GM23338 (cell line): Measurements from ENCODE around the gene TPH2. TPM values are rescaled to one million over a fixed set of nuclear protein-coding genes. Genes with fewer than 3 reads are reported as not detected.

ENCODE experiments used
- ATAC-seq: fragments of 200-7000 bp; cut with Tn5 transposase; 3 replicates; pipeline ENCODE4 v1.9.1; 2020
- DNase-seq: peaks from one replicate; pipeline ENCODE4 v3.0.0-alpha.2; 2015; ENCODE audit warnings: low spot score
- H2AFZ ChIP-seq: fragments of 200-600 bp; sonication (generic); 2 replicates; pipeline ENCODE4 v1.8.0; 2016; ENCODE audit warnings: antibody characterized with exemption, mild to moderate bottlenecking, moderate library complexity
- H3F3A ChIP-seq: fragments of 200-600 bp; sonication (generic); replicated peaks from 2 replicates; pipeline ENCODE4 v1.8.0; 2017; ENCODE audit warnings: antibody characterized with exemption, mixed run types, low read depth
- H3K27ac ChIP-seq: fragments of 200-600 bp; sonication (generic); 2 replicates; pipeline ENCODE4 v1.6.1; 2016; ENCODE audit warnings: low read depth
- H3K27me3 ChIP-seq: fragments of 200-600 bp; sonication (generic); 2 replicates; pipeline ENCODE4 v1.8.0; 2016; ENCODE audit warnings: mild to moderate bottlenecking, mixed run types, moderate library complexity; ENCODE audit not compliant: insufficient read depth
- H3K36me3 ChIP-seq: fragments of 200-600 bp; sonication (generic); 2 replicates; pipeline ENCODE4 v1.8.0; 2016; ENCODE audit warnings: mild to moderate bottlenecking; ENCODE audit not compliant: insufficient read depth
- H3K4me1 ChIP-seq: fragments of 200-600 bp; sonication (generic); 2 replicates; pipeline ENCODE4 v1.8.0; 2016; ENCODE audit warnings: mild to moderate bottlenecking, moderate library complexity; ENCODE audit not compliant: insufficient read depth
- H3K4me2 ChIP-seq: fragments of 200-600 bp; sonication (generic); 2 replicates; pipeline ENCODE4 v1.7.1; 2017; ENCODE audit warnings: mixed run types
- H3K4me3 ChIP-seq: fragments of 200-600 bp; sonication (generic); 2 replicates; pipeline ENCODE4 v1.6.1; 2016; ENCODE audit warnings: mixed run types
- H3K79me2 ChIP-seq: fragments of 200-600 bp; sonication (generic); replicated peaks from 2 replicates; pipeline ENCODE4 v1.8.0; 2017; ENCODE audit warnings: mild to moderate bottlenecking; ENCODE audit not compliant: insufficient read depth
- H3K9me2 ChIP-seq: fragments of 200-600 bp; sonication (generic); 2 replicates; pipeline ENCODE4 v1.8.0; 2017; ENCODE audit not compliant: insufficient read depth
- H4K20me1 ChIP-seq: fragments of 200-600 bp; sonication (generic); replicated peaks from 2 replicates; pipeline ENCODE4 v1.8.0; 2017; ENCODE audit warnings: mild to moderate bottlenecking; ENCODE audit not compliant: insufficient read depth
- H3K27ac Mint-ChIP-seq: 2 replicates; pipeline ENCODE4 v1.8.0; 2020; ENCODE audit warnings: inconsistent platforms, mild to moderate bottlenecking, moderate library complexity, mixed read lengths
- H3K27me3 Mint-ChIP-seq: 3 replicates; pipeline ENCODE4 v1.8.0; 2022; ENCODE audit warnings: low read depth, mild to moderate bottlenecking, moderate library complexity, mixed read lengths, inconsistent platforms; ENCODE audit not compliant: insufficient read depth, poor library complexity
- H3K36me3 Mint-ChIP-seq: 3 replicates; pipeline ENCODE4 v1.8.0; 2021; ENCODE audit warnings: low read depth, mild to moderate bottlenecking, inconsistent platforms, moderate library complexity, mixed read lengths
- H3K4me1 Mint-ChIP-seq: 3 replicates; pipeline ENCODE4 v1.8.0; 2020; ENCODE audit warnings: mild to moderate bottlenecking, inconsistent platforms, mixed read lengths
- H3K4me3 Mint-ChIP-seq: 3 replicates; pipeline ENCODE4 v1.8.0; 2021; ENCODE audit warnings: moderate library complexity, mild to moderate bottlenecking, inconsistent platforms, mixed read lengths
- H3K9me3 Mint-ChIP-seq: 3 replicates; pipeline ENCODE4 v1.8.0; 2020; ENCODE audit warnings: moderate library complexity, mild to moderate bottlenecking, inconsistent platforms, mixed read lengths
- CREB1 ChIP-seq: fragments of 250-450 bp; sonication (Bioruptor Pico); IDR thresholded peaks from 2 replicates; pipeline ENCODE4 v1.5.0; 2020; ENCODE audit warnings: low read depth, mild to moderate bottlenecking, moderate library complexity
- CTCF ChIP-seq, 2 experiments: fragments of 200-600 bp in 1 of 2; sonication (generic) in 1 of 2; conservative IDR thresholded peaks; 2 replicates each; pipeline versions ENCODE4 v1.5.1 to v1.6.1; 2016 to 2017; ENCODE audit warnings: antibody characterized with exemption in 2 of 2, low read depth in 2 of 2, mild to moderate bottlenecking in 2 of 2, moderate library complexity in 1 of 2
- EZH2 ChIP-seq: fragments of 200-600 bp; sonication (generic); IDR thresholded peaks from one replicate; pipeline ENCODE4 v1.8.0; 2017; ENCODE audit warnings: antibody characterized with exemption, mild to moderate bottlenecking, low read depth; ENCODE audit not compliant: unreplicated experiment
- EZH2phosphoT487 ChIP-seq: fragments of 200-600 bp; sonication (generic); IDR thresholded peaks from one replicate; pipeline ENCODE4 v1.8.1; 2018; ENCODE audit warnings: antibody characterized with exemption; ENCODE audit not compliant: unreplicated experiment
- JUNB ChIP-seq: IDR thresholded peaks from one replicate; pipeline ENCODE4 v1.6.1; 2016; ENCODE audit warnings: antibody characterized with exemption; ENCODE audit not compliant: unreplicated experiment
- NANOG ChIP-seq: IDR thresholded peaks from 2 replicates; pipeline ENCODE4 v1.6.1; 2016; ENCODE audit warnings: antibody characterized with exemption, borderline replicate concordance
- POLR2AphosphoS5 ChIP-seq: IDR thresholded peaks from 2 replicates; pipeline ENCODE4 v1.6.1; 2016; ENCODE audit warnings: antibody characterized with exemption, low read depth
- REST ChIP-seq: IDR thresholded peaks from one replicate; pipeline ENCODE4 v1.6.1; 2018; ENCODE audit warnings: antibody characterized with exemption; ENCODE audit not compliant: unreplicated experiment
- STAT1 ChIP-seq: IDR thresholded peaks from one replicate; pipeline ENCODE4 v1.6.1; 2016; ENCODE audit warnings: antibody characterized with exemption; ENCODE audit not compliant: unreplicated experiment
- ZNF114 ChIP-seq: fragments of 250-450 bp; sonication (Bioruptor Pico); IDR thresholded peaks from 2 replicates; pipeline ENCODE4 v1.5.0; 2020; ENCODE audit warnings: mild to moderate bottlenecking, moderate library complexity
- ZNF331 ChIP-seq: fragments of 250-450 bp; sonication (Bioruptor Pico); IDR thresholded peaks from 2 replicates; pipeline ENCODE4 v1.5.0; 2020; ENCODE audit warnings: low read depth, mild to moderate bottlenecking, moderate library complexity
- ZNF462 ChIP-seq: fragments of 250-450 bp; sonication (Bioruptor Pico); IDR thresholded peaks from 2 replicates; pipeline ENCODE4 v1.5.0; 2020; ENCODE audit warnings: mild to moderate bottlenecking, moderate library complexity
- polyA plus RNA-seq: library from polyadenylated mRNA; unstranded; fragments of >200 nt; fragmentation: Nextera tagmentation; extraction: Ambion mirVana; gene quantifications from 2 replicates; pipeline ENCODE4 v1.2.1, GENCODE V29; 2016
- total RNA-seq: library from RNA; depleted of rRNA; stranded (reverse); fragments of >200 nt; shearing (Covaris generic); gene quantifications from 2 replicates; pipeline ENCODE4 v1.2.3, GENCODE V29; 2014
- TF ChIP-seq, protein P1 (sequence below): IDR thresholded peaks from 2 replicates; pipeline ENCODE4 v1.6.1; 2016; ENCODE audit warnings: antibody characterized with exemption

Gene TPH2
- total and polyA plus RNA-seq, 2 experiments from 2014 or later, result 0.94 to 1.4 TPM

DNA sequence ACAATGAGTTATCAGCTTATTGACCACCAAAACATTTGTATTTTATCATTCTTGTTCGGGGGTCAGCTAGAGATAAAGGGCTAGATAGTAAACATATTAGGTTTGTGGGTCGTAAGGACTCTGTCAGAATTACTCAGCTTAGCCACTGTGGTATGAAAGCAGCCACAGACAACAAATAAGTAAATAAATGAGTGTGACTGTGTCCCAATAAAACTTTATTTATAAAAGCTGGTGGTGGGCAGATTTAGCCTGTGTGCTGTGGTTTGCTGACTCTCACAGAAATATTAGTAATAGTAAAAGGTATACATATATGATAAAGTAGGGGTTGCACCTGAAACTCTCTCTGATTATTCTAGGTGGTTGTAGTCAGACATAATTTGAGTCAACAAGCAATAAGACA, 56.1 kb downstream of the TPH2 start:
- no peaks in the 10 kb centered on the region for H3K27me3 Mint-ChIP-seq

More for the DNA sequence above, 56.1 kb downstream of the TPH2 start:
- Mint-ChIP-seq H3K36me3 (no peaks in the 10 kb centered on the region), H3K27ac (no peak overlapping the region), H3K4me1 (peaks cover 3% of the 10 kb centered on the region; the same call in 1 of the 3 replicates), H3K4me3 (no peak overlapping the region), H3K9me3 (no peaks in the 10 kb centered on the region)
- Histone ChIP-seq H2AFZ (no peak overlapping the region), H3K4me3 (no peak overlapping the region), H3K27ac (no peak overlapping the region), H3F3A (no peaks in the 10 kb centered on the region), H3K9me2 (peaks cover 3% of the 10 kb centered on the region; the same call in 1 of the 2 replicates), H3K79me2 (no peaks in the 10 kb centered on the region), H3K4me1 (no peaks in the 10 kb centered on the region), H4K20me1 (no peaks in the 10 kb centered on the region), H3K27me3 (no peaks in the 10 kb centered on the region), H3K36me3 (no peaks in the 10 kb centered on the region), H3K4me2 (no peak overlapping the region)
- ATAC-seq (no peak), DNase-seq (no peak)
- TF ChIP-seq EZH2 (no peak), NANOG (no peak), EZH2phosphoT487 (no peak), CTCF (conservative IDR thresholded peaks at IDR 0.05; ENCODE audit: low read depth in 2 of 2) (no peak), POLR2AphosphoS5 (no peak), REST (no peak), CREB1 (no peak), STAT1 (no peak), ZNF114 (CRISPR knock-in tag) (no peak), ZNF462 (no peak), JUNB (no peak), ZNF331 (CRISPR knock-in tag) (no peak)
- TF ChIP-seq, protein P1, sequence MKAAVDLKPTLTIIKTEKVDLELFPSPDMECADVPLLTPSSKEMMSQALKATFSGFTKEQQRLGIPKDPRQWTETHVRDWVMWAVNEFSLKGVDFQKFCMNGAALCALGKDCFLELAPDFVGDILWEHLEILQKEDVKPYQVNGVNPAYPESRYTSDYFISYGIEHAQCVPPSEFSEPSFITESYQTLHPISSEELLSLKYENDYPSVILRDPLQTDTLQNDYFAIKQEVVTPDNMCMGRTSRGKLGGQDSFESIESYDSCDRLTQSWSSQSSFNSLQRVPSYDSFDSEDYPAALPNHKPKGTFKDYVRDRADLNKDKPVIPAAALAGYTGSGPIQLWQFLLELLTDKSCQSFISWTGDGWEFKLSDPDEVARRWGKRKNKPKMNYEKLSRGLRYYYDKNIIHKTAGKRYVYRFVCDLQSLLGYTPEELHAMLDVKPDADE, result no peak
